SK-N-SH (cell line): Measurements from ENCODE around the gene HARS1. TPM values are rescaled to one million over a fixed set of nuclear protein-coding genes. Genes with fewer than 3 reads are reported as not detected.

Experiments
- polyA plus RNA-seq, 3 experiments: library from polyadenylated mRNA; depleted of rRNA; stranded (reverse); fragments of >200 nt; gene quantifications; 2 replicates each; pipeline ENCODE4 v1.2.3, GENCODE V29; 2012
- small RNA-seq, 7 experiments: library from RNA; depleted of rRNA; stranded (forward); fragments of <200 nt; gene quantifications; one replicate each; pipeline ENCODE3, GENCODE V24; 2012

HARS1 gene
- polyA plus RNA-seq, 1 of the 3 experiments (the other 2 are of a cell fraction) = 124 TPM

Small RNAs within 50 kb of the gene (small RNA-seq; reads per million reads assigned to genes)
- gene VTRNA1-1 (4.5 to 211 (median 68.5) reads per million in 7 experiments), gene VTRNA1-2 (19.2 to 7,211 (median 250) reads per million in 7 experiments), gene VTRNA1-3 (1.9 to 45.1 (median 11.8) reads per million in 7 experiments)

Other genes with a start within 250 kb of the HARS1 start
- 1.1 and 1.2 TPM in 2 replicates for gene EIF4EBP3, start 143.7 kb downstream of the HARS1 start, polyA plus RNA-seq (2012; rRNA removed)
- gene SRA1, start 133.9 kb downstream of the HARS1 start, polyA plus RNA-seq (2012; rRNA removed) = 35.9 and 37.8 TPM in 2 replicates
- gene APBB3, start 126.8 kb downstream of the HARS1 start, polyA plus RNA-seq (2012; rRNA removed) = 36.0 and 54.5 TPM in 2 replicates
- 56.2 and 74.9 TPM in 2 replicates for gene SLC35A4, start 126.5 kb downstream of the HARS1 start, polyA plus RNA-seq (2012; rRNA removed)
- 0.12 and 0.19 TPM in 2 replicates for gene CD14, start 58.2 kb downstream of the HARS1 start, polyA plus RNA-seq (2012; rRNA removed)
- 27.7 and 31.7 TPM in 2 replicates for gene TMCO6, start 51.9 kb downstream of the HARS1 start, polyA plus RNA-seq (2012; rRNA removed)
- 202 and 211 TPM in 2 replicates for gene NDUFA2, start 43.7 kb downstream of the HARS1 start, polyA plus RNA-seq (2012; rRNA removed)
- 105 and 113 TPM in 2 replicates for gene IK, start 43.5 kb downstream of the HARS1 start, polyA plus RNA-seq (2012; rRNA removed)
- 28.3 and 32.7 TPM in 2 replicates for gene WDR55, start 26.5 kb downstream of the HARS1 start, polyA plus RNA-seq (2012; rRNA removed)
- 1.2 and 2.1 TPM in 2 replicates for gene DND1, start 17.8 kb downstream of the HARS1 start, polyA plus RNA-seq (2012; rRNA removed)
- 40.8 and 54.5 TPM in 2 replicates for gene HARS2, start 85 bp upstream of the HARS1 start, polyA plus RNA-seq (2012; rRNA removed)
- gene ZMAT2, start 9.1 kb upstream of the HARS1 start, polyA plus RNA-seq (2012; rRNA removed) = 30.9 and 42.2 TPM in 2 replicates
- gene PCDHA1, start 94.8 kb upstream of the HARS1 start, polyA plus RNA-seq (2012; rRNA removed) = 0.16 and 0.21 TPM in 2 replicates
- not detected in 2 replicates for gene PCDHA2, start 103.5 kb upstream of the HARS1 start, polyA plus RNA-seq (2012; rRNA removed)
- gene PCDHA3, start 109.7 kb upstream of the HARS1 start, polyA plus RNA-seq (2012; rRNA removed) = 0.02 TPM in 1 of 2 replicates, not detected in the other
- gene PCDHA4, start 115.7 kb upstream of the HARS1 start, polyA plus RNA-seq (2012; rRNA removed) = 1.2 and 1.4 TPM in 2 replicates
- 0.02 TPM in 2 replicates for gene PCDHA5, start 130.2 kb upstream of the HARS1 start, polyA plus RNA-seq (2012; rRNA removed)
- 0.02 and 0.03 TPM in 2 replicates for gene PCDHA6, start 136.6 kb upstream of the HARS1 start, polyA plus RNA-seq (2012; rRNA removed)
- gene PCDHA7, start 142.9 kb upstream of the HARS1 start, polyA plus RNA-seq (2012; rRNA removed) = 0.15 and 0.16 TPM in 2 replicates
- gene PCDHA8, start 149.8 kb upstream of the HARS1 start, polyA plus RNA-seq (2012; rRNA removed) = 0.54 and 0.63 TPM in 2 replicates
- 0.02 TPM in 2 replicates for gene PCDHA9, start 157.0 kb upstream of the HARS1 start, polyA plus RNA-seq (2012; rRNA removed)
- 0.02 TPM in 2 replicates for gene PCDHA10, start 164.5 kb upstream of the HARS1 start, polyA plus RNA-seq (2012; rRNA removed)
- gene PCDHA11, start 177.6 kb upstream of the HARS1 start, polyA plus RNA-seq (2012; rRNA removed) = not detected in 2 replicates
- 0.54 and 0.70 TPM in 2 replicates for gene PCDHA12, start 183.9 kb upstream of the HARS1 start, polyA plus RNA-seq (2012; rRNA removed)
- gene PCDHA13, start 190.8 kb upstream of the HARS1 start, polyA plus RNA-seq (2012; rRNA removed) = not detected in 2 replicates
- gene PCDHAC1, start 234.9 kb upstream of the HARS1 start, polyA plus RNA-seq (2012; rRNA removed) = 0.08 and 0.21 TPM in 2 replicates